ENCODE measurements around the gene RAB11FIP3. TPM values are rescaled to one million over a fixed set of nuclear protein-coding genes. Genes with fewer than 3 reads are reported as not detected.

RAB11FIP3 gene
- total and polyA plus RNA-seq, 2 of the 13 experiments (the other 11 are each of a cell fraction or from before 2014, with no cell fraction given): 34.3 to 57.6 TPM

DNA sequence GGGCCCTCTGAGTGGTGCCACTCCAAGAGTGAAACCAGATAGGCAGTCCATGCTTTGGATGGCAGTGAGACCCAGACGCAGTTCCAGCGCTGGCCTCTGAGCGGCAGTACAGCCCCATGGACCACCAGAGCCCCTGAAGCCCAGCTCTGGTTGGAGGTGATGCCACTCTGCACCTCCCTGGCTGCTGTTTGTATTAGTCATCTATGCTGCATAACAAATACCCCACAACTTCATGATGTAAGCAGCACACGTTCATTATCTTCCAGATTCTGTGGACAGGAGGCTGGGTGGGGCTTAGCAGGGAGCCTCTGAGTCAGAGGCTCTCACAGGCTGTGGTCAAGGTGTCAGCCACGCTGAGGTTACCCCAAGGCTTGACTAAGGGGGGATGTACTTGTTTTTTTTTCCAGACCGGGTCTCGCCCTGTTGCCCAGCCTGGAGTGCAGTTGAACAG, 33.5 kb upstream of the RAB11FIP3 start (continued):
- TF ChIP-seq, protein P1, sequence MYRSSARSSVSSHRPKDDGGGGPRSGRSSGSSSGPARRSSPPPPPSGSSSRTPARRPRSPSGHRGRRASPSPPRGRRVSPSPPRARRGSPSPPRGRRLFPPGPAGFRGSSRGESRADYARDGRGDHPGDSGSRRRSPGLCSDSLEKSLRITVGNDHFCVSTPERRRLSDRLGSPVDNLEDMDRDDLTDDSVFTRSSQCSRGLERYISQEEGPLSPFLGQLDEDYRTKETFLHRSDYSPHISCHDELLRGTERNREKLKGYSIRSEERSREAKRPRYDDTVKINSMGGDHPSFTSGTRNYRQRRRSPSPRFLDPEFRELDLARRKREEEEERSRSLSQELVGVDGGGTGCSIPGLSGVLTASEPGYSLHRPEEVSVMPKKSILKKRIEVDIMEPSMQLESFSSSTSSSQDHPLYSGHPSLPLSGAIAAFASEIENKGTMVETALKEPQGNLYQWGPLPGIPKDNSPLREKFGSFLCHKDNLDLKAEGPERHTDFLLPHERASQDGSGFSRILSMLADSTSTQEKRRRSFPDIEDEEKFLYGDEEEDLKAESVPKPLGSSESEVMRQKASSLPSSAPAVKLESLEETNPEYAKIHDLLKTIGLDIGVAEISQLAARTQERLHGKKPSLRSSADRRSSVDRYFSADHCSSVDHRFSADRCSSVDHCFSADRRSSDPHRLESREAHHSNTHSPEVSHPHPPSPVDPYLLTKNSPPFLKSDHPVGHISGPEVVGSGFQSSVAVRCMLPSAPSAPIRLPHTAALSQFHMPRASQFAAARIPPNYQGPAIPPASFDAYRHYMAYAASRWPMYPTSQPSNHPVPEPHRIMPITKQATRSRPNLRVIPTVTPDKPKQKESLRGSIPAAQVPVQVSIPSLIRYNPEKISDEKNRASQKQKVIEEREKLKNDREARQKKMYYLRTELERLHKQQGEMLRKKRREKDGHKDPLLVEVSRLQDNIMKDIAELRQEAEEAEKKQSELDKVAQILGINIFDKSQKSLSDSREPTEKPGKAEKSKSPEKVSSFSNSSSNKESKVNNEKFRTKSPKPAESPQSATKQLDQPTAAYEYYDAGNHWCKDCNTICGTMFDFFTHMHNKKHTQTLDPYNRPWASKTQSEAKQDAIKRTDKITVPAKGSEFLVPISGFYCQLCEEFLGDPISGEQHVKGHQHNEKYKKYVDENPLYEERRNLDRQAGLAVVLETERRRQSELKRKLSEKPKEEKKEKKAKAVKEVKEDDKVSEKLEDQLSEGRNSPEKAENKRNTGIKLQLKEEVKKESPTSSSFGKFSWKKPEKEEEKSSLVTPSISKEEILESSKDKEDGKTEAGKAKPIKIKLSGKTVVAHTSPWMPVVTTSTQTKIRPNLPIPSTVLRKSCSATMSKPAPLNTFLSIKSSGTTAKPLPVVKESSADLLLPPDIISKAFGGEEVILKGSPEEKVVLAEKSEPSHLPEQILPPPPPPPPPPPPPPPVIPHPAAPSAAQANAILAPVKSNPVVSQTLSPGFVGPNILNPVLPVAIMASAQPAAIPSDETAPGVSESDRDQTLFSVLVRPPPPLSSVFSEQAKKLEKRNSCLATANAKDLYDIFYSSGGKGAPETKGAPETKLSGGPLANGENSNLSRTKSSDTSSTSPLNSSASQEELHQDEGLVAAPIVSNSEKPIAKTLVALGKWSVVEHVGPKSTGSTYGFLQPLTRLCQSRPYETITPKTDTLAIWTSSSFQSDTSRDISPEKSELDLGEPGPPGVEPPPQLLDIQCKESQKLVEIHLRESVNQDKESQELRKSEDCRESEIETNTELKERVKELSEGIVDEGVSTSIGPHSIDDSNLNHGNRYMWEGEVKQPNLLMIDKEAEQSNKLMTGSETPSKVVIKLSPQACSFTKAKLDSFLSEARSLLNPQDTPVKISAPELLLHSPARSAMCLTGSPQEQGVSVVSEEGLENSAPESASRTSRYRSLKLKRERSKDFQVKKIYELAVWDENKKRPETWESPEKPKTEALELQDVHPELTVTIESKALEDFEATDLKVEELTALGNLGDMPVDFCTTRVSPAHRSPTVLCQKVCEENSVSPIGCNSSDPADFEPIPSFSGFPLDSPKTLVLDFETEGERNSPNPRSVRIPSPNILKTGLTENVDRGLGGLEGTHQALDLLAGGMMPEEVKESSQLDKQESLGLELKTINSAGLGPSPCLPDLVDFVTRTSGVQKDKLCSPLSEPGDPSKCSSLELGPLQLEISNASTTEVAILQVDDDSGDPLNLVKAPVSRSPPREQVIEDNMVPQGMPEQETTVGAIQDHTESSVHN (CRISPR knock-in tag; IDR thresholded peaks at IDR 0.05): no peak
- TF ChIP-seq ZNF576 (CRISPR knock-in tag; IDR thresholded peaks at IDR 0.05): no peak
- 0 out of 2 replicates have a peak, but pooled peaks have one; percentile 40 for TF ChIP-seq HDAC2 (CRISPR knock-in tag; IDR thresholded peaks at IDR 0.05)
- 0 out of 2 replicates have a peak, but pooled peaks have one; percentile 32 for TF ChIP-seq KDM3A (CRISPR knock-in tag; IDR thresholded peaks at IDR 0.05; ENCODE audit: low read depth)
- TF ChIP-seq GZF1 (CRISPR knock-in tag; IDR thresholded peaks at IDR 0.05): no peak
- 0 out of 2 replicates have a peak, but pooled peaks have one; percentile 24 for TF ChIP-seq SAP130 (CRISPR knock-in tag; IDR thresholded peaks at IDR 0.05; ENCODE audit: low read depth)
- TF ChIP-seq STAG1 (CRISPR knock-in tag; IDR thresholded peaks at IDR 0.05): peak; percentile 98
- TF ChIP-seq HOMEZ (CRISPR knock-in tag; IDR thresholded peaks at IDR 0.05; ENCODE audit: low read depth): no peak
- no peak for TF ChIP-seq CBFB (CRISPR knock-in tag; IDR thresholded peaks at IDR 0.05)
- TF ChIP-seq, protein P2, sequence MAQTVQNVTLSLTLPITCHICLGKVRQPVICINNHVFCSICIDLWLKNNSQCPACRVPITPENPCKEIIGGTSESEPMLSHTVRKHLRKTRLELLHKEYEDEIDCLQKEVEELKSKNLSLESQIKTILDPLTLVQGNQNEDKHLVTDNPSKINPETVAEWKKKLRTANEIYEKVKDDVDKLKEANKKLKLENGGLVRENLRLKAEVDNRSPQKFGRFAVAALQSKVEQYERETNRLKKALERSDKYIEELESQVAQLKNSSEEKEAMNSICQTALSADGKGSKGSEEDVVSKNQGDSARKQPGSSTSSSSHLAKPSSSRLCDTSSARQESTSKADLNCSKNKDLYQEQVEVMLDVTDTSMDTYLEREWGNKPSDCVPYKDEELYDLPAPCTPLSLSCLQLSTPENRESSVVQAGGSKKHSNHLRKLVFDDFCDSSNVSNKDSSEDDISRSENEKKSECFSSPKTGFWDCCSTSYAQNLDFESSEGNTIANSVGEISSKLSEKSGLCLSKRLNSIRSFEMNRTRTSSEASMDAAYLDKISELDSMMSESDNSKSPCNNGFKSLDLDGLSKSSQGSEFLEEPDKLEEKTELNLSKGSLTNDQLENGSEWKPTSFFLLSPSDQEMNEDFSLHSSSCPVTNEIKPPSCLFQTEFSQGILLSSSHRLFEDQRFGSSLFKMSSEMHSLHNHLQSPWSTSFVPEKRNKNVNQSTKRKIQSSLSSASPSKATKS (CRISPR knock-in tag; IDR thresholded peaks at IDR 0.05): no peak
- no peak for TF ChIP-seq ZNF558 (CRISPR knock-in tag; IDR thresholded peaks at IDR 0.05; ENCODE audit: borderline replicate concordance)
- TF ChIP-seq RORA (CRISPR knock-in tag; IDR thresholded peaks at IDR 0.05): no peak
- TF ChIP-seq NFKB2 (CRISPR knock-in tag; IDR thresholded peaks at IDR 0.05; ENCODE audit: borderline replicate concordance): peak; percentile 35; the same call in 1 of the 2 replicates
- no peak for TF ChIP-seq NFYB (CRISPR knock-in tag; IDR thresholded peaks at IDR 0.05)
- TF ChIP-seq ZNF629 (CRISPR knock-in tag; conservative IDR thresholded peaks at IDR 0.05): no peak
- TF ChIP-seq ATRX (CRISPR knock-in tag; IDR thresholded peaks at IDR 0.05; ENCODE audit: borderline replicate concordance): no peak
- no peak for TF ChIP-seq HOXA9 (CRISPR knock-in tag; IDR thresholded peaks at IDR 0.05; ENCODE audit: borderline replicate concordance)
